Measurements from ENCODE around the gene ONECUT3.

GRCh38 chr19:1796395-1797142 lies 43.3 kb downstream of the ONECUT3 start:
- TF ChIP-seq POLR2A (IDR thresholded peaks at IDR 0.05; ENCODE audit: low read depth, low read length) (no peak), POLR2AphosphoS5 (IDR thresholded peaks at IDR 0.05; ENCODE audit: low read depth, low read length) (no peak), TAF1 (IDR thresholded peaks at IDR 0.05; ENCODE audit: low read depth, low read length) (no peak), POU2F2 (IDR thresholded peaks at IDR 0.05; ENCODE audit: low read depth, low read length) (no peak), PAX5 (IDR thresholded peaks at IDR 0.05; ENCODE audit: insufficient read depth, low read length, severe bottlenecking) (no peak), SPI1 (IDR thresholded peaks at IDR 0.05; ENCODE audit: low read depth, low read length) (no peak)
